Prostate gland (tissue), 2 donors: ENCODE results near the gene ADAMTS10. TPM values are rescaled to one million over a fixed set of nuclear protein-coding genes. Genes with fewer than 3 reads are reported as not detected.

ENCODE experiments used
- DNase-seq: peaks from one replicate; pipeline ENCODE4 v3.0.0-alpha.2; 2019; ENCODE audit warnings: low spot score
- H3K27ac ChIP-seq, 2 donors: fragments of 200-600 bp; sonication (generic); 2 replicates each; pipeline ENCODE4 v1.5.1; 2017 to 2019
- H3K27me3 ChIP-seq: fragments of 200-600 bp; sonication (generic); replicated peaks from 2 replicates; pipeline ENCODE4 v1.5.1; 2019; ENCODE audit not compliant: insufficient read depth
- H3K36me3 ChIP-seq, 2 donors: fragments of 200-600 bp; sonication (generic); 1 replicate in 1 of 2; 2 replicates in 1 of 2; pipeline versions ENCODE4 v1.5.1 to v1.8.1; 2017 to 2019
- H3K4me1 ChIP-seq: fragments of 200-600 bp; sonication (generic); replicated peaks from 2 replicates; pipeline ENCODE4 v1.5.1; 2019
- H3K4me3 ChIP-seq, 2 donors: fragments of 200-600 bp; sonication (generic); 2 replicates each; pipeline ENCODE4 v1.5.1; 2017 to 2019
- H3K9me3 ChIP-seq: fragments of 200-600 bp; sonication (generic); 2 replicates; pipeline ENCODE4 v1.5.1; 2017
- CTCF ChIP-seq, 4 experiments: fragments of 200-600 bp in 2 of 4; fragments of 450-650 bp in 2 of 4; sonication (generic) in 2 of 4; IDR thresholded peaks; 1 replicate in 3 of 4; 2 replicates in 1 of 4; pipeline ENCODE4 v1.5.1; 2016 to 2019; ENCODE audit warnings: antibody characterized with exemption in 4 of 4, mild to moderate bottlenecking in 2 of 4, moderate library complexity in 2 of 4
- POLR2A ChIP-seq: fragments of 450-650 bp; IDR thresholded peaks from one replicate; pipeline ENCODE4 v1.6.1; 2016; ENCODE audit warnings: antibody characterized with exemption, mild to moderate bottlenecking
- POLR2AphosphoS5 ChIP-seq: sonication (generic); formaldehyde crosslinking; IDR thresholded peaks from one replicate; pipeline ENCODE4 v1.6.1; 2017; ENCODE audit warnings: antibody characterized with exemption
- WGBS: methylation state at CpG from one replicate; pipeline ENCODE4 v1.1.5; 2018; 5-methylcytosine and 5-hydroxymethylcytosine counted together
- intact Hi-C: fragments of 100-400 bp; cut with DNase I; formaldehyde crosslinking; loops from one replicate; pipeline ENCODE4 v1.14.2; 2022
- total RNA-seq, 2 donors: library from RNA; depleted of rRNA; stranded (reverse); fragments of >200 nt; gene quantifications; one replicate each; pipeline ENCODE4 v1.1.0, GENCODE V29; 2016

The ADAMTS10 gene
- total RNA-seq, 2 donors from 2014 or later, result 9.7 to 48.1 TPM

GRCh38 chr19:8589177-8589714, 21.3 kb downstream of the ADAMTS10 start:
- no peaks in the 10 kb centered on the region for H3K4me1 ChIP-seq
- no peak overlapping the region for H3K4me3 ChIP-seq
- H3K27ac ChIP-seq, result no peak overlapping the region
- WGBS, result 89% methylated on average over 32 of the region's 32 CpGs
- TF ChIP-seq POLR2A, result no peak
- no peak for TF ChIP-seq POLR2AphosphoS5
- TF ChIP-seq CTCF (IDR thresholded peaks at IDR 0.05), result no peak
- H3K27me3 ChIP-seq, result no peaks in the 10 kb centered on the region
- H3K36me3 ChIP-seq, result no peaks in the 10 kb centered on the region
- no peaks in the 10 kb centered on the region for H3K9me3 ChIP-seq
- intact Hi-C loops, result no loop called here
- no peak for DNase-seq

- DNase-seq, result no peak
- no peaks in the 10 kb centered on the region for H3K27me3 ChIP-seq
- no peaks in the 10 kb centered on the region for H3K9me3 ChIP-seq
- TF ChIP-seq CTCF (IDR thresholded peaks at IDR 0.05) (peak in 3 of 4 experiments; percentile 37 to 58 (median 40)), POLR2A (no peak)
- H3K4me3 ChIP-seq, result no peak overlapping the region
- no peaks in the 10 kb centered on the region for H3K4me1 ChIP-seq
- no peak overlapping the region for H3K27ac ChIP-seq
- H3K36me3 ChIP-seq, result no peaks in the 10 kb centered on the region
- intact Hi-C loops, result no loop called here
- 67% methylated on average over 34 of the region's 34 CpGs for WGBS
Observed at GRCh38 chr19:8585894-8586750, 24.4 kb downstream of the ADAMTS10 start.

GRCh38 chr19:8584965-8585893, 25.3 kb downstream of the ADAMTS10 start:
- Histone ChIP-seq H3K4me1 (no peaks in the 10 kb centered on the region), H3K4me3 (no peak overlapping the region), H3K27ac (no peak overlapping the region), H3K27me3 (no peaks in the 10 kb centered on the region), H3K36me3 (no peaks in the 10 kb centered on the region), H3K9me3 (no peaks in the 10 kb centered on the region)
- no peak for TF ChIP-seq POLR2A
- TF ChIP-seq POLR2AphosphoS5, result no peak
- TF ChIP-seq CTCF (IDR thresholded peaks at IDR 0.05), result no peak
- 76% methylated on average over 63 of the region's 71 CpGs for WGBS
- intact Hi-C loops, result no loop called here
- DNase-seq, result no peak

GRCh38 chr19:8580710-8581281, 29.7 kb downstream of the ADAMTS10 start:
- H3K27me3 ChIP-seq, result no peaks in the 10 kb centered on the region
- no peak overlapping the region for H3K27ac ChIP-seq
- H3K9me3 ChIP-seq, result no peaks in the 10 kb centered on the region
- 4% methylated on average over 21 of the region's 21 CpGs for WGBS
- H3K4me3 ChIP-seq, result no peak overlapping the region
- no peak for TF ChIP-seq POLR2A
- peak; percentile 90 to 98 (median 97) for TF ChIP-seq CTCF (IDR thresholded peaks at IDR 0.05)
- TF ChIP-seq POLR2AphosphoS5, result peak; percentile 13
- peak; percentile 41 for DNase-seq
- intact Hi-C loops, result no loop called here
- H3K36me3 ChIP-seq, result no peaks in the 10 kb centered on the region
- H3K4me1 ChIP-seq, result no peaks in the 10 kb centered on the region
